Nephron progenitor cell (in vitro differentiated cells): ENCODE data around the gene SYN1.

Source experiments
- DNase-seq: peaks from one replicate; pipeline ENCODE4 v3.0.0; 2021
- H3K27ac Mint-ChIP-seq: 2 replicates; pipeline ENCODE4 v1.8.0; 2021; ENCODE audit warnings: mild to moderate bottlenecking, moderate library complexity, mixed read lengths
- H3K27me3 Mint-ChIP-seq: 2 replicates; pipeline ENCODE4 v1.8.0; 2021; ENCODE audit warnings: mild to moderate bottlenecking, low read depth, mixed read lengths; ENCODE audit not compliant: poor library complexity
- H3K36me3 Mint-ChIP-seq: 2 replicates; pipeline ENCODE4 v1.8.0; 2021; ENCODE audit warnings: low read depth, mixed read lengths
- H3K4me1 Mint-ChIP-seq: 2 replicates; pipeline ENCODE4 v1.8.0; 2021; ENCODE audit warnings: mixed read lengths
- H3K4me3 Mint-ChIP-seq: 2 replicates; pipeline ENCODE4 v1.8.0; 2021; ENCODE audit warnings: mild to moderate bottlenecking, moderate library complexity, mixed read lengths
- H3K9me3 Mint-ChIP-seq: 2 replicates; pipeline ENCODE4 v1.8.0; 2021; ENCODE audit warnings: mild to moderate bottlenecking, moderate library complexity, mixed read lengths
- CTCF ChIP-seq: fragments of 200-600 bp; sonication (generic); IDR thresholded peaks from 2 replicates; pipeline ENCODE4 v1.5.0; 2021; ENCODE audit warnings: antibody characterized with exemption

The SYN1 gene

GRCh38 chrX:47597222-47597621, 22.4 kb downstream of the SYN1 start:
- TF ChIP-seq CTCF: no peak
- H3K4me1 Mint-ChIP-seq: no peaks in the 10 kb centered on the region
- no peaks in the 10 kb centered on the region for H3K27me3 Mint-ChIP-seq
- peaks cover 5% of the 10 kb centered on the region for H3K36me3 Mint-ChIP-seq
- DNase-seq: no peak
- no peak overlapping the region for H3K4me3 Mint-ChIP-seq
- no peak overlapping the region for H3K27ac Mint-ChIP-seq
- peaks cover 68% of the 10 kb centered on the region for H3K9me3 Mint-ChIP-seq

GRCh38 chrX:47596256-47596655, 23.4 kb downstream of the SYN1 start:
- Mint-ChIP-seq H3K4me1 (no peaks in the 10 kb centered on the region), H3K4me3 (no peak overlapping the region), H3K9me3 (peaks cover 62% of the 10 kb centered on the region), H3K27me3 (no peaks in the 10 kb centered on the region), H3K36me3 (peaks cover 5% of the 10 kb centered on the region), H3K27ac (no peak overlapping the region)
- TF ChIP-seq CTCF: no peak
- no peak for DNase-seq

- Mint-ChIP-seq H3K36me3 (peaks cover 5% of the 10 kb centered on the region), H3K9me3 (peaks cover 59% of the 10 kb centered on the region), H3K4me3 (no peak overlapping the region), H3K27me3 (no peaks in the 10 kb centered on the region), H3K27ac (no peak overlapping the region), H3K4me1 (no peaks in the 10 kb centered on the region)
- DNase-seq: no peak
- TF ChIP-seq CTCF: no peak
Observed at GRCh38 chrX:47595716-47596251, 23.9 kb downstream of the SYN1 start.

- no peak overlapping the region for H3K4me3 Mint-ChIP-seq
- no peak for TF ChIP-seq CTCF
- peaks cover 3% of the 10 kb centered on the region for H3K27me3 Mint-ChIP-seq
- H3K4me1 Mint-ChIP-seq: no peaks in the 10 kb centered on the region
- peaks cover 58% of the 10 kb centered on the region for H3K9me3 Mint-ChIP-seq
- no peak overlapping the region for H3K27ac Mint-ChIP-seq
- H3K36me3 Mint-ChIP-seq: peaks cover 5% of the 10 kb centered on the region
- no peak for DNase-seq
Observed at GRCh38 chrX:47593522-47593921, 26.1 kb downstream of the SYN1 start.

GRCh38 chrX:47590984-47591383, 28.7 kb downstream of the SYN1 start:
- DNase-seq: no peak
- Mint-ChIP-seq H3K4me1 (peaks cover under 1% of the 10 kb centered on the region), H3K9me3 (peaks cover 49% of the 10 kb centered on the region), H3K4me3 (no peak overlapping the region), H3K27me3 (peaks cover 9% of the 10 kb centered on the region), H3K27ac (no peak overlapping the region), H3K36me3 (peaks cover under 1% of the 10 kb centered on the region)
- TF ChIP-seq CTCF: no peak

- no peak for DNase-seq
- peaks cover 9% of the 10 kb centered on the region for H3K27me3 Mint-ChIP-seq
Observed at GRCh38 chrX:47587906-47588735, 31.5 kb downstream of the SYN1 start.

More at GRCh38 chrX:47587906-47588735, 31.5 kb downstream of the SYN1 start:
- peaks cover 14% of the 10 kb centered on the region for H3K4me1 Mint-ChIP-seq
- H3K36me3 Mint-ChIP-seq: peaks cover 10% of the 10 kb centered on the region
- no peak overlapping the region for H3K27ac Mint-ChIP-seq
- peaks cover 58% of the 10 kb centered on the region for H3K9me3 Mint-ChIP-seq
- H3K4me3 Mint-ChIP-seq: no peak overlapping the region
- no peak for TF ChIP-seq CTCF
